M059J (cell line): Measurements from ENCODE around the gene UBE2Z. TPM values are rescaled to one million over a fixed set of nuclear protein-coding genes. Genes with fewer than 3 reads are reported as not detected.
"Not testable (repeated sequence)": the region's sequence is repeated elsewhere in the genome, so short reads cannot be mapped to it uniquely, and the experiment has no call there.

Experiments
- DNase-seq: peaks from one replicate; pipeline ENCODE4 v3.0.0-alpha.2; 2012; ENCODE audit warnings: low read depth
- total RNA-seq: library from RNA; depleted of rRNA; stranded (reverse); fragments of >200 nt; shearing (Covaris generic); gene quantifications from 2 replicates; pipeline ENCODE4 v1.2.3, GENCODE V29; 2014

UBE2Z gene
- total RNA-seq, 1 experiment from 2014 or later: 89.1 TPM

DNA sequence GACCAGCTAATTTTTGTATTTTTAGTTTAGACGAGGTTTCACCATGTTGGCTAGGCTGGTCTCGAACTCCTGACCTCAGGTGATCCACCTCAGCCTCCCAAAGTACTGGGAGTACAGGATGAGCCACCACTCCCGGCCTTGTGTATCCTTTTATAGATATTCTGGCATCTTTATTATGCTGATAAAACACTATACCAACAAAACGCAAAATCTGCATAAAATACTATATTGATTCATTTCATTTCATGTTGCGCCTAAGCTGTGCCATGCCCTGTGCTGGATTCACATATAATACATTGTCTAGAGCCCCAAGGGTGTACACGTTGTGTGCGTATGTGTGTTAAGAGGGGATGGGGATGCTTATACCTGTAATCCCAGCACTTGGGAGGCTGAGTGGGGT lies 3.8 kb upstream of the UBE2Z start:
- no peak for DNase-seq

DNA sequence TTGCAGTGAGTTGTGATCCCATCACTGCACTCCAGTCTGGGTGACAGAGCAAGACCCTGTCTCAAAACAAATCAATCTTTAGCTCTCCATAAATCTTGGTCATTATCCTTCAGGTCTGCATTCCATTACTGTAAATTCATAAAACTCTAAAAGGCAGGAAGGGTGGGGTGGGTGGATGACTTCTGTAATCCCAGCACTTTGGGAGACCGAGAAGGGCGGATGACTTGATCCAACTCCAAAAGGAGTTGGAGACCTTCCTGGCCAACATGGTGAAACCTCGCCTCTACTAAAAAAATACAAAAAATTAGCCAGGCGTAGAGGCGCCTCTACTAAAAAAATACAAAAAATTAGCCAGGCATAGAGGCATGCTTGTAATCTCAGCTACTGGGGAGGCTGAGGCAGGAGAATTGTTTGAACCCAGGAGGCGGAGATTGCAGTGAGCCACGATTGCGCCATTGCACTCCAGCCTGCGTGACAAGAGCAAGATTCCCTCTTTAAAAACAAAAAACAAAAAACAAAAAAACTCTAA lies 2.2 kb upstream of the UBE2Z start:
- no peak for DNase-seq

DNA sequence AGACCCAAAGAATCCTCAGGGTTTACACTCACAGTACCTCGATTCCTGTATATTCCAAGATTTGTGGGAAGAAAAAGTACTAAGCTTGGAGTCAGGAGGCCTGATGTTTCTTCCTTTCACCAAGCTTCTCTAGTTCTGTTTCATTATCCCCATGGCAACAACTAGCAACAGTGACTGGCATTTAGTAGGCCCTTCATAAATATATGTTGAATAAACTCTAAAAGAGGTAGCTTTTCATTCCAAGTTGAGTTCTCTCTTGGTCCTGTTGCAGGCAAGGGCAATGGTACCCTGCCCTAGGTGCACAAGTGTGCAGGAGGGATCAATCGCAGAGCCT lies 527 bp upstream of the UBE2Z start:
- DNase-seq: peak; percentile 72

DNA sequence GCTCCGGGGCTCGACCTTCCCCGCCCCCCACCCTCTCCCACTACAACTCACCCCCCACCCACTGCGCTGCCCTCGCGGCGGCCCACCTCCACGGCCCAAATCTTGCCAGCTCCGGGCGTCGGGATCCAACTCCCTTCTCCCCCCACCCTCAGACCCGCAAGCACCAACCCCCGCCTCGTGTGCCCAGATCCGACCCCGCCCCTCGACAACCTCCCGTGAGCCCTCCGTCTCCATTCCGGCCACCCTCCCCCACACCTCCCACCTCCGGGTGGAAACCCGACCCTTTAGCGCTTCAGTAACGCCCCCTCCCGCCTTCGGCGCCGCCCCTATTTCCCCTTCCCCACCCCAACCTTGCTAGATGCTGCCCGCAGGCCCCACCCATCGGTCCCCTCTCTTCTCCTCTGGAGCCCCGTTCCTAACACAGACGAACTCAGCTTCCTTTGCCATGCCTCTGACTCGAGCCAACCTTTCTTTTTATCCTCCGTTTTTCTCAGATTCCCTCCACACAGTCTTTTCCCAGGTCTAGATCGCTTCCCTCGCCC lies 717 bp downstream of the UBE2Z start:
- peak; percentile 78 for DNase-seq

DNA sequence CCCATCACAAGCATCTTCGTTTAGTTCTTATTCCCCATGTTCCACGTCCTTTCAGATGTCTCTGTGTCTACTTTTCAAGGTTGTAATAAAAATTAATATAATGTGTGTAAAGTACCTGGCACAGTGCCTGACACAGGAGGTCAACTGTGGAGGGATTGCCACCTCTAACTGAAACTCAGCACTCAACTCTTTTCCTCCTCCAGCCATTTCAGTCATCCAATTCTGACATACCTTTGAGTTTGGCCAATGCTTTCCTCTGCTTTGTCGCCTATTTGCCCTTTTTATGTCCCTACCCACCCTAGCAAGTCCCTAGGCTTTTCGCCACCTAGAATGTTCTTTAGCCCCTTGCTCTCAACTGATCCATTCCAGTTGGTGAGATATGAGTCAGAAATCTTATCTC lies 1.6 kb downstream of the UBE2Z start:
- DNase-seq: no peak

DNA sequence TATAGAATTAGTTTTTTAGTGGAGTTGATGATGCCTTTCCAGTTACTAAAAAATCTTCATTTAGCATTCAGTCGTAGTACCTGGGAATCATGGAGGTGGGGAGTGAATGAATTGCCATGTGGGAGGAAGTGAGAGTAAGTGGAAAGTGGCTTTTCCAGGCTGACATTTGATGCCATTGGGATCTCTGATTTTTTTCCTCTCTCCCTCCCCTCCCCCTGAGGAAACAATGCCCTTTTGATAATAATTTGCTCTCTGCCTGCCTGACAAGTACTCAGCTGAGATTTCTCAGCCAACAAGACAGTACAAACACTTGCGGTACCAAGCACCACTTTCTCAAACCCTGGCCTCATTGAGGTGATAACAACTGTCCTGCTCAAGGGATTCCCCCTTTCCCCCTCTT lies 2.2 kb downstream of the UBE2Z start:
- DNase-seq: no peak

DNA sequence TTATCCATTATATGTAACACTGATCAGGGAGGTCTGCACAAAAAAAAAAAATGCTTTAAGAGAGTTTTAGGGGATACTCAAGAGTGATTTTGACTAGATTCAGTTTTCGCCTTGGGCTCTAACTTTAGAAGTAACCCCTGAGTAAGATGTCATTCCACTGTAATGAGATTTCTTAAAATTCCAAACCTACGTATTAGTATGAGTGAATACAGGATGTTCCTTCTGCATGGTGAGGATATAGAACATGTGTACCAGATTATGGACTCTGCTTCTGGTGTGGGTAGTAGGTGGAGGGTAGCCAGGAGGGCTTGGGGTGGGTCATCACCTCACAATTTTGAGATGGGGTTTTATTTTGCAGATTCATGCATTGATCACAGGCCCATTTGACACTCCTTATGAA lies 4.3 kb downstream of the UBE2Z start:
- no peak for DNase-seq

DNA sequence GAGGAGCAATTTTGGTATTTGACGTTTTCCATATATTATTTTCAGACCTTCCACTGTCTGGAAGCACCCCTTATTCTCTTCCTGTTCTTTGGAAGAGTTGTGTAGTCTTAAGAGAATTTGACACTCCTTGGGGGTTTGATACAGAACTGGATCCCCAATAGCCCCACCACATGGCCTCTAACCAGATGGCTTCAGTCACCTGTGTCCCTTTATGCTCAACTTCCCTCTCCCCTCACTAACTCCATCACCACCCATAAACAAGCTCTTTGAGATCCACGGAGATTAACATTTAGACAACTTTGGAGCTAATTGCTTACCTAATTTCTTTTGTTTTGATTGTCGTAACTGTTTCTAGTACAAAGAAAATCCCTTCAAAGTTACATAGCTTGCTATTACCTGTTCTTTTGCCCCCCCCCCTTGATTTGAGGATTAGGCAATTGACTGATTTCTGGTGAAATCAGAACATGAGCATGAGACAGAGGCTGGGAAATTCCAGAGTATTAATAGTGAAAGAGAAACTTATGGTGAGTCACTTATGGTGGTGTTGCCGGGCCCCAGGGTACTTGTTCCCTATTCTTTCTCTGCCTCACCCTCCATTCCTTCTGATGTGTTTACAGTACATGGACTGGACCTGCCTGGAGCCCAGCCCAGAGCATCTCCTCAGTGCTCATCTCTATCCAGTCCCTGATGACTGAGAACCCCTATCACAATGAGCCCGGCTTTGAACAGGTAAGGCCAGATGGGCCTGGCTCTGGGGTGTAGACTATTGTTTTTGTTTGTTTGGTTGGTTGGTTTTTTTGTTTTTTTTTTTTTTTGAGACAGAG lies 7.5 kb downstream of the UBE2Z start:
- DNase-seq: peak; percentile 83

DNA sequence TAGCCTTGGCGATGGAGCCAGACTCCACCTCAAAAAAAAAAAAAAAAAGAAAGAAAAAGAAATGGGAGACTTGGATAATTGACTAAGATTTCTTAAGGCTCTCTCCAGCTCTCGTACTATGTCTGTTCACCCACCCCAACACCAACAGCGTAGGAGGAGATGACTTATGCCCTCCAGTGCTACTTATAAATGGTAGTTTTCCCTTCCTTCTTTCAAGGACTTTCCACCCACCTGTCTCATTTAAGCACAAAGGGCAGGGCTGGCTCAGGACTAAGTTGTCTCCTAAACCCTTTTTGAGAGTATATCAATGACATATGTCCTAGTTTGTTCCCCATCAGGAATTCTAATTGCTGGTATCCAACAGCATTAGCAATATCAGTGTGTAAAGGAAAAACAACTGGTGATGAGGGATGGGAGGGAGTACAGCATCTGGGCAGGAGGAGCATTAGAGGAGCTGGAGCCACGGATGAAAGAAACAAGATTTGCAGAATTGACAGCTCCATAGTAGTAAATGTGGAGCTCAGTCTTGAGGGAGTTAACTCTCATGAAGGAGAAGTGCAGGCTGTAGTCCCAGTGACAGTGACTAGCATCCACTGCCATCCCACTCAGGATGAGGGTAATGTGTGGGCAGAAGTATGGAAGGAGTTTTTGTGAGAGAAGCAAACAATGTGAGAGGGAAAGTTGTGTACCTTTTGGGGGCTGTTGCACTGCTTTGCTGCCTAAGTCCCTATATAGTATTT lies 17.2 kb downstream of the UBE2Z start:
- DNase-seq: no peak

DNA sequence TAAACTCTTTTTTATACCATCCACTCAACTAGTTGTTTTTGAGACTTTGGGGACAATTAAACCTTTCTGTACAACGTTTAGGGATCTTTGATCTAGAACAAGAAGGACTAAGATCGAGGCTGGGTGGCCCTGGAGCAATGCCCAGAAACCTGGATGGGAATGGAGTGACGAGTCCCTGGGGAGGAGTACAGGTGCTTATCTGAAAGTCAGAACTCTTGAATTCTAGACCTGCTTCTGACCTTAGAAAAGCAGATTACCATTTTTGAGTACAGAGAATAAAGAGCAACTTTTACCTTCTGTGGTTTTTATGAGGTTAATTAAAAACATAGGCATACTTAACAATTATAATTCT lies 17.8 kb downstream of the UBE2Z start:
- DNase-seq: no peak

DNA sequence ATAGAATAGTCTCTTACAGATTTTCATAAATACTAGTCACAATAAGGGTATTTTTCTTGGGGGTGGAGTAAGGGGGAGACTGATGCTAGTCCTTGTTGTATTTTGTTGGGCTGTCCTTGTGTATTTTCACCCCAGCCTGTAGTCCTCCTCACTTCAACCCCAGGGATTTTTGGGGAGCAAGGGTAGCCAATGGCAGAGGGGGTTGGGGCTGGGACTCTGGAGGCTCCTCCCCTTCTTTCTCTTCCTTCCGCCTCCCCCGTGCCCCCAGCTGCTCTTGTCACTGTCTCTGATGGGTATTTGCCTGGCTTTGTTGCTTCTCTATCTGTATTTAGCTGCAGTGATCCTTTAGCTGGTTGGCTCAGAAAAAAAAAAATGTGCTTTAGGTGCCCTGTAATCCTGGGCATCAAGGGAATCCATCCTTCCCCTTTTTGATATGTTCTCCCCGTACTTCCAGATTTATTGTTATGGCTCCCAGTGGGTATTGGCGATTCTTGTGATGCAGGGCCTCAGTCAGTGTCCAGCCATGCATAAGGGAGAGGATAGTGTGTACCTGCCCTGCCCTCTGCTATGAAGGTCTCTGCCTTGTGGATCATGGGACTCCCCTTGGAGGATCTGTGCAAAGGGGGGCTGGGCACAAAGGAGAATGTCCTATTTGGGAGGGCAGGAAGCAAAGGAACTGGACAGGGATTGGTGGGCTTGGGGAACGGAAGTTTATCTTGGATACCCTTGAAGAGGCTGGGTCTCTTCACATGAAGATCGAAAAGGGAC lies 20.0 kb downstream of the UBE2Z start:
- DNase-seq: no peak

DNA sequence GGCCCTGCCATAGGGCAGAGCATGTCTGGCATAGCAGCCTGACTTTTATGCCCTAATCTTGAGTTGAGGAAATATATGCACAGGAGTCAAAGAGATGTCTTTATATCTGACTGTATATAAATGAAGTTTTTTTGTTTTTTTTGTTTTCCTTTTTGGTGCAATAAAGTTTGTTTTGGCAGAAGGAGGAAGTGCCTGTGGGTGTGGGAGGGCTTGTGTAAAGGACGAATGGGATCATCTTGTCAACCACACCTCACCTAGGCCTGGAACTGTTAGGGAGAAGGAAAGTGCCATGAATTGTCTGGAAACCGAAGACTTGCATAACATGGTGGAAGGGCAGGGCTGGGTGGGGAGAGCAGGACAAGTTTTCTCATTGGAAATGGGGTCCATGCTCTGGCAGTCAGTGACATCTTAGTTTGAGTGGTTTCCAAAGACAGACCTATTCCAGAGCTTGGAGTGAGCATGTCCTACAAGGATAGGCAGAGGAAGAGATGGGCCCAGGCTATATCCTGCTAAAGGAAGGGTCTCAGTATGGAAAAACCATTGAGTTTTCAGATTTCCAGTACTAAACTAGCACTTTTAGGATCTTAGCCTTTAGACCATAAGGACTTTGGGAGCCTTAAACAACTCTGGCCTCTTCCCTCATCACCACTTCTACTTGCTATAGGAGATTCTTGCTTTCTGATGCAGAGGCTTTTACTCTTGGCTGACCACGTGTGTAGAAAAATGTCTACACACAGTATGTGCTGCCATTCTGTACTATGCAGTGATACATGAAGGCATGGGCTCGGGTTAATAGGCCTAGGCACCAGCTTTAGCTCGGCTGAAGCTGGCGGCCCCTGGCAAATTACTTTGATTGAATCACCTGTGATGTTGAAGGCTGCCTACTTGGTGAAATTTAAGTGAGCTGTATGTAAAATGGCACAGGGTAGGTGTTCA lies 20.9 kb downstream of the UBE2Z start:
- no peak for DNase-seq

DNA sequence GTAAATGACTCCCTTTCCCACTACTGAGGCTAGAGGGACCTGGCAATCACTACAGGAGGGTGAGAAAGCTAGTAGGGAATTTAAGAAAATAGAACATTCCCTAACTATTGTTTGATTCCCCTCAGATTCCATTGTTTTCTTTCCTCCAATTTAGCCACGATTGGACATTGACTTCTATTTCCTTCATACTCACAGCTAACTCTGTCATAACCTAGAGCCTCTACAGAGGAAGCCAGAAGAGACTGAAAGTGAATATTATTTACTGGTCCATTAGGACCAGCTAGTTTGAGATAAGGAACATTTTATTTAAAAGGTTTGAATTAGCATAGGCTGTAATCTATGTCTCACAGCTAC lies 21.6 kb downstream of the UBE2Z start:
- no peak for DNase-seq

DNA sequence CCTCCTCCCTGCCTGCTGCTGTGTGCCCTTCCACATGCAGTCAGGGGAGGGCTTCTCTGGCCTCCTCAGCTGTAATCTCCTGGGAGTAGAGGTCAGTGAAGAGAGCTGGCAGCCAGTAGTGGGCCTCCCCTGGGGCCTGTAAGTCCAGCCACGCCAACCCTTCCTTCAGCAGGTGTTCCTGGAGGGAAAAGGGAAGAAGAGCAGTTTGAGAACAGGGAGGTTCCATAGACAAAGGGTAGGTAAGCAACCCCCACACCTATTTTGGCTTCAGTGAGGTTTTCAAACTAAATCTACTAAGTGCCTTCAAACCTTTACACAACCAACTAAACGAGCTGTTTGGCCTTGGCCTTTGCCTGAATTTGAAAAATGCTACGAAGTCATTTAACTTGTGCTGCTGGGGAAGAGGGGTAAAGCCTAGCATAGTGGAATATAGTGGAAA lies 22.2 kb downstream of the UBE2Z start:
- DNase-seq: no peak

DNA sequence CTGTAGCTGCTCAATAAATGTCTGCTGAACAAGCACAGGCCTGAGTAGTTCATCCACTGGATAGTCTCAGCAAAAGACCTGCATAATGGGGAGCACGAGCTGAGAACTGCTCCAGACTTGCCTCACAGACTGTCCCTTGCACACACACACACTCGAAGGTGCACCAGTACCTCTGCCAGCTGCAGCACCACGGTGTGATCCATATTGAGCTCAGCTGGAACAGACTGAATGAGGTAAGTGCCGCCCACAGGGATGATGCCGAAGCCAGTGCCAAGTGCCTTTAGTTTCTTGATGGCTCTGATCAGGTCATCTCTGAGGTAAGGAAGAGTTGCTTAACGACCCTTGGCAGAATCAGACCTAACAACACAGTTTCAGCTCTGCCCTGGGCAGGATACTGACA lies 24.8 kb downstream of the UBE2Z start:
- no peak for DNase-seq

DNA sequence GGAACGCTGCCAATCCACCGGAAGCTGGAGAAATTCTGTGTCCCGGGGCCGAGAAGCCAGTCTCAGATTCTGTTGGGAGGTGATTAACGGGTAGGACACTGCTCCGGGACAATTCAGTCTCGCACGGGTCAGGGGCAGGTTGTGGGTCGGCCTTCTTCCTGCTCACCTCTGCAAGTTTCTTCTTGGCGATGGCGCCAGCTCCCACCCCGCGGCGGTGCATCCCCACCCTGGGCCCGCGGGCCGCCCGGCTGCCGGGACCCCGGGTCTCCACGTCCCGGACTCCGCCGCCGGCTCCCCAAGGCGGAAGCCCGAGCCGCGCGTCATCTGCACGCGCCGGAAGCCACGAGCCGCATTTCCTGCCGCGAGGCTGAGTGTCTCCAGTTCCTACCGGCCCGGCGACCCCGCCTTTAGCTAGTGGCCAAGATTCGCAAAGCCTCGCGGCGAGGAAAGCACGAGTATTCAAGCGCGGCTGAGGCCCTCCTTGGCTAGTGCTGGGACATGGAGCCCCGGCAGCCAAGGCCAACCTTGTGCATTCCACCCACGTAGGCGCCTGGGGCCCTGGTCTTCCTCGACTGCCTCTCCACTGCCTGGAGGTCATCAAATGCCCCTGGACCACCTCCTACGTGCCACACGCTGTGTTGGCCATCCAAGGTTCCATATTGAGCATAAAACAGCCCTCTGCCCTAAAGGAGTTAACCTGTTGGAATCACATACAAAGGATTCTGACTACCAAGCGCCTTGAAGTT lies 36.5 kb downstream of the UBE2Z start, which contains the start of gene SNF8:
TSS of gene SNF8 (minus strand) at position 328 of the 746 bp plus-strand sequence. CDS start at position 220, 108 bp downstream.
- DNase-seq: peak; percentile 88

DNA sequence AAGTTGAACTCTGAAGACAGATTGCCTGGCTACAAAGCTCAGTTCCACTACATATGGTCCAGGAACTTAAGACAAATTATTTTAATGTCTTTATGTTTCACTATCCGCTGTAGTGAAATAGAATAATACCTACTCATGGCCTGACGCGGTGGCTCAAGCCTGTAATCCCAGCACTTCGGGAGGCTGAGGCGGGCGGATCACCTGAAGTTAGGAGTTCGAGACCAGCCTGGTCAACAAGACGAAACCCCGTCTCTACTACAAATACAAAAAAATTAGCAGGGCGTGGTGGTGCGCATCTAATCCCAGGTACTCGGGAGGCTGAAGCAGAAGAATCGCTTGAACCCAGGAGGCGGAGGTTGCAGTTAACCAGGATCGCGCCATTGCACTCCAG lies 37.0 kb downstream of the UBE2Z start:
- DNase-seq: not testable (repeated sequence)

DNA sequence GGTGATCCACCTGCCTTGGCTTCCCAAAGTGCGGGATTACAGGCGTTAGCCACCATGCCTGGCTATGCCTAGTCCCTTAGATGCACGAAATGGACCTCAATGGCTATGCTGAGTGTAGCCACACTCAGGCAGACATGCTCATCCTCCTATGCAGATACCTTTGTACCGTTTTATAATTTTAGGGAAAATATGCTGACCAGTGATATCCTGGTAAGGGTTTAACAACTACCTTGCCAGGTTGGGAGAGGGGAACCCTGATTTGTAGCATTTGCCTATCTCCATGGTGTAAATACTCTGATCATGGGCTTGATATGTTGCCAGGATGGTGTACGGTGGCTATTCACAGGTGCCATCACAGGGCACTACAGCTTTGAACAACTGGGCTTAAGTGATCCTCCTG lies 43.4 kb downstream of the UBE2Z start:
- no peak for DNase-seq

DNA sequence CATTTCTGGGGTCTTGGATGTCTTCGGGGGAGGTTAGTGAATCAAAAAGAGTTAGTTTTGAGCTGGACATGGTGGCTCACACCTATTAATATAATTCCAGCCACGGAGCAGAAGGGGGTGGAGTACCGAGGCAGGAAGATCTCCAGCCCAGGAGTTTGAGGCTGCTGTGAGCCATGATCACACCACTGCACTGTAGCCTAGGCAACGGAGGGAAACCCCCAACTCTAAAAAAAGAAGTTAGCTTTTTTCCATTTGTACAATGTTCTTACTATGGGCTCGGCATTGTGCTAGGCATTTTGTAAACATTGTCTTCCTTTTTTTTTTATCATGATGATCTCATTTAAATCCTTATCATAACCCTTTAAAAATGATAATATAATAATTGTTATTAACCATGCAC lies 44.7 kb downstream of the UBE2Z start:
- DNase-seq: no peak

DNA sequence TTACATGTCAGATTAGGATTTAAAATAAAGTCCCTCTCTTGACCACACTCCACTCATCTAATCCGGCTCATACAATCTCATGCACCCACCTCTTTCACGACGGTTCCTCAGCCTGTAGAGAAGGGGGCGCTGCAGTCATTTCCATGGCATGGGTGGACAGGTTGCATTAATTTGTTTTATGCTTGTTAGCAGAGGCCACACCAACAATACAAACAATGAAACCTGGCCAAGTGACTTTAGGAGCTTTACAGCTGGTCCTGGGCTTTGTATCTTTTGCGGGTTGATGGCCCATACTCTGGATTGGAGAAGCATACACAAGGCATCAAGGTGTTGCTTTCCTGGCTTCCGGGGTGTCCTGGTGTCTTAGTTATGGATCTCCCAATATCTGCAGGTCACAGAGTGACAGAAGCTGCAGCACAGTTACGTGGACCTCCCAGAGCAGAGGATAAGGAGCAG lies 46.1 kb downstream of the UBE2Z start:
- DNase-seq: peak; percentile 63
